HEK293T (cell line): ENCODE data around the gene FBXO28.

Source experiments
- ARNT ChIP-seq: fragments of 450-650 bp; IDR thresholded peaks from 2 replicates; pipeline ENCODE4 v1.6.1; 2017; ENCODE audit warnings: mild to moderate bottlenecking
- BHLHE40 ChIP-seq: fragments of 450-650 bp; IDR thresholded peaks from 2 replicates; pipeline ENCODE4 v1.6.1; 2016; ENCODE audit warnings: mild to moderate bottlenecking, moderate library complexity, borderline replicate concordance
- CTBP1 ChIP-seq: fragments of 450-650 bp; IDR thresholded peaks from 2 replicates; pipeline ENCODE4 v1.6.1; 2016; ENCODE audit warnings: borderline replicate concordance
- ELF4 ChIP-seq: fragments of 450-650 bp; IDR thresholded peaks from 2 replicates; pipeline ENCODE4 v1.6.1; 2017; ENCODE audit warnings: antibody characterized with exemption
- FOXK2 ChIP-seq: fragments of 450-650 bp; IDR thresholded peaks from 2 replicates; pipeline ENCODE4 v1.6.1; 2016; ENCODE audit warnings: mild to moderate bottlenecking
- FOXM1 ChIP-seq: fragments of 450-650 bp; IDR thresholded peaks from 2 replicates; pipeline ENCODE4 v1.6.1; 2017; ENCODE audit warnings: mild to moderate bottlenecking, borderline replicate concordance
- L3MBTL2 ChIP-seq: fragments of 450-650 bp; conservative IDR thresholded peaks from 2 replicates; pipeline ENCODE4 v1.6.1; 2016; ENCODE audit warnings: mild to moderate bottlenecking
- SP1 ChIP-seq: fragments of 450-650 bp; IDR thresholded peaks from 2 replicates; pipeline ENCODE4 v1.6.1; 2017
- SUZ12 ChIP-seq: fragments of 450-650 bp; IDR thresholded peaks from 2 replicates; pipeline ENCODE4 v1.6.1; 2016; ENCODE audit warnings: mild to moderate bottlenecking

GRCh38 chr1:224189561-224189960, 75.7 kb downstream of the FBXO28 start:
- TF ChIP-seq SP1 (no peak), FOXK2 (no peak), FOXM1 (no peak), CTBP1 (no peak), BHLHE40 (no peak), L3MBTL2 (no peak), ELF4 (no peak), ARNT (no peak), SUZ12 (no peak)
